HCT116 (cell line): Measurements from ENCODE around the gene SMIM41.

Experiments
- POLR2AphosphoS5 ChIP-seq: IDR thresholded peaks from 2 replicates; pipeline ENCODE4 v1.6.1; 2011; ENCODE audit warnings: mild to moderate bottlenecking, low read depth, low read length, moderate library complexity
- TF ChIP-seq, protein P1 (sequence below), 3 experiments: fragments of 200-600 bp in 1 of 3; sonication (generic) in 1 of 3; IDR thresholded peaks in 2 of 3; conservative IDR thresholded peaks in 1 of 3; 2 replicates each; pipeline ENCODE4 v1.5.1; 2012 to 2017; ENCODE audit warnings: low read depth in 2 of 3, low read length in 2 of 3, antibody characterized with exemption in 1 of 3, borderline replicate concordance in 1 of 3, control low read depth in 1 of 3, mild to moderate bottlenecking in 1 of 3, mixed read lengths in 1 of 3, mixed run types in 1 of 3, moderate library complexity in 1 of 3; ENCODE audit not compliant: insufficient read depth in 1 of 3

DNA sequence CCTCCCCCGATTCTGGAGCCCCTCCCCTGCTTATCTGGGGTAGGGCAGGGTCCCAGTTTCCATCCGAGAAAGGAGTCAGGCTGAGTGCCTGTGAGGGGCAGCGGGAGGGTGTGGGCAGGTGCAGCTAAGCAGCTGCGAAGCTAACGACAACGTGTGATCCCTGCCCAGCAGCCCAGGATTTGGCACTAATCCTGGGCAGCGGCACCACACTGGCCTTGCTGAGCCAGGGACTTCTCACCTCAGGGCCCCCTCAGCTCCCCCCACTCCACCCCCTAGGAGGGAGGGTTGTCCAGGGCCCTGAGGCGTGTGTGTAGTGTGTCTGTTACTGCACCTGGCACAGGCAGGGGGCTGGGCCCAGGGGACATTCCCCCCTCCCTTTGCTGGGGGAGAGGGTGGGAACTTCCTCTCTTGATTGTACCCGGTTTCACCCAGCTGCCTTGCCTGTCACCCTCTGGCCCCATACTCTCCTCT, 1.8 kb downstream of the SMIM41 start:
- TF ChIP-seq, protein P1, sequence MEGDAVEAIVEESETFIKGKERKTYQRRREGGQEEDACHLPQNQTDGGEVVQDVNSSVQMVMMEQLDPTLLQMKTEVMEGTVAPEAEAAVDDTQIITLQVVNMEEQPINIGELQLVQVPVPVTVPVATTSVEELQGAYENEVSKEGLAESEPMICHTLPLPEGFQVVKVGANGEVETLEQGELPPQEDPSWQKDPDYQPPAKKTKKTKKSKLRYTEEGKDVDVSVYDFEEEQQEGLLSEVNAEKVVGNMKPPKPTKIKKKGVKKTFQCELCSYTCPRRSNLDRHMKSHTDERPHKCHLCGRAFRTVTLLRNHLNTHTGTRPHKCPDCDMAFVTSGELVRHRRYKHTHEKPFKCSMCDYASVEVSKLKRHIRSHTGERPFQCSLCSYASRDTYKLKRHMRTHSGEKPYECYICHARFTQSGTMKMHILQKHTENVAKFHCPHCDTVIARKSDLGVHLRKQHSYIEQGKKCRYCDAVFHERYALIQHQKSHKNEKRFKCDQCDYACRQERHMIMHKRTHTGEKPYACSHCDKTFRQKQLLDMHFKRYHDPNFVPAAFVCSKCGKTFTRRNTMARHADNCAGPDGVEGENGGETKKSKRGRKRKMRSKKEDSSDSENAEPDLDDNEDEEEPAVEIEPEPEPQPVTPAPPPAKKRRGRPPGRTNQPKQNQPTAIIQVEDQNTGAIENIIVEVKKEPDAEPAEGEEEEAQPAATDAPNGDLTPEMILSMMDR (IDR thresholded peaks at IDR 0.05 in 2 of 3, conservative IDR thresholded peaks at IDR 0.05 in 1 of 3; ENCODE audit: borderline replicate concordance in 1 of 3, insufficient read depth in 1 of 3, low read depth in 2 of 3, low read length in 2 of 3) = no peak
- TF ChIP-seq POLR2AphosphoS5 = no peak
